Thymus (tissue), 11 donors: ENCODE results near the gene AGAP3. TPM values are rescaled to one million over a fixed set of nuclear protein-coding genes. Genes with fewer than 3 reads are reported as not detected.

ENCODE experiments used
- DNase-seq, 9 donors: peaks; one replicate each; pipeline ENCODE4 v3.0.0-alpha.2; 2013; ENCODE audit warnings: low spot score in 9 of 9, low read depth in 6 of 9, missing footprints in 1 of 9
- H3K27ac ChIP-seq, 2 donors: one replicate each; pipeline ENCODE4 v1.5.1; 2013; ENCODE audit warnings: control low read depth in 1 of 2, low read depth in 1 of 2, low read length in 1 of 2, mild to moderate bottlenecking in 1 of 2, moderate library complexity in 1 of 2
- H3K27me3 ChIP-seq, 2 donors: one replicate each; pipeline ENCODE4 v1.5.1; 2013; ENCODE audit warnings: low read length in 1 of 2; ENCODE audit not compliant: control insufficient read depth in 2 of 2, insufficient read depth in 1 of 2
- H3K36me3 ChIP-seq, 2 donors: one replicate each; pipeline ENCODE4 v1.5.1; 2013; ENCODE audit warnings: low read length in 1 of 2, mild to moderate bottlenecking in 1 of 2, moderate library complexity in 1 of 2; ENCODE audit not compliant: control insufficient read depth in 2 of 2, insufficient read depth in 2 of 2
- H3K4me1 ChIP-seq, 2 donors: one replicate each; pipeline ENCODE4 v1.5.1; 2013; ENCODE audit warnings: low read length in 2 of 2; ENCODE audit not compliant: control insufficient read depth in 2 of 2, insufficient read depth in 2 of 2
- H3K4me3 ChIP-seq, 2 donors: one replicate each; pipeline ENCODE4 v1.5.1; 2013; ENCODE audit warnings: low read length in 2 of 2, control low read depth in 1 of 2, mild to moderate bottlenecking in 1 of 2
- H3K9me3 ChIP-seq, 2 donors: one replicate each; pipeline ENCODE4 v1.5.1; 2013; ENCODE audit warnings: low read length in 1 of 2, mild to moderate bottlenecking in 1 of 2; ENCODE audit not compliant: control insufficient read depth in 2 of 2, insufficient read depth in 1 of 2
- WGBS: extraction: QIAGEN DNeasy Blood & Tissue Kit; methylation state at CpG from one replicate; pipeline ENCODE4 v1.1.7; 2013; 5-methylcytosine and 5-hydroxymethylcytosine counted together
- polyA plus RNA-seq: library from polyadenylated mRNA; stranded (reverse); fragments of 200-250 nt; gene quantifications from one replicate; pipeline ENCODE4 v1.2.3, GENCODE V29; 2013
- total RNA-seq: library from RNA; stranded (reverse); fragments of 120-200 nt; gene quantifications from one replicate; pipeline ENCODE4 v1.2.4, GENCODE V29; 2013
- donor health status: healthy.

AGAP3 gene
- total and polyA plus RNA-seq, 2 donors, result 8.2 to 43.2 TPM

DNA sequence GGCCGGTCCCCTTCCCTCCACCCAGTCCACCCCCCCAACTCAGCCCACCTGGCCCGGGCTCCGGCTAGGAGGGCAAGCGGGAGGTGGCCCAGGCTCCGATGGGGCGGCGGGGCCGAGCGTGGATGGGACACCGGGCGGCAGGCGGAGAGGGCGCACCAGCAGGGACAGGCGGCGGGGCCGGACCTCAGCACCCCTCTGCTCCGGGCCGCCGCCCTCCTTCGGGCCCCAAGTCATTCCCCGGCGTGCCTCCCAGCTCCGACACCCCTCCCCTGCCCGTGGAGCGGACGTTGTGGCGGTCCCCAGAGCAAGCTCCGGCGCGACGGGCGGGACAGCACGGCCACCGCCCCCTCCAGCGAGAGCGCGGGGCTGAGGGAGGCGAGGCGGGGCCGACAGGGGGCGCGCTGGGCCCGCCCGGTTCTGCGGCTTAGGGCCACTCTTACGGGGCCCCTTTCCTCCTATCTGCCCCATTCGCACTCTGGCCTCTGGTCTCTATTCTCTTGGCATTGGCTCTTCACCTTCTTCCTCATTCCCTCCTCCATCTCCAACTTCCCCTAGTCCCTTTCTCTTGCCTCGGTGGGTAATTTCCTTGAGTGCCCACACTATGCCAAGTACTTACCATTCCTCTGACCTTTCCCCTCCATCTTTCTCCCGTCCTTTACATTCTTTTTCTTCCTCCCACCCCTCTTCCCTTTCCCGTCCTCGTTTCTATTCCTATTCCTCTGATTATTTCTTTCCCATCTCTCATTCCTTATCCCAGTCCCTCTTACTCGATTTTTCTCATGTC lies 81.9 kb downstream of the AGAP3 start:
- WGBS, result 2% methylated on average over 52 of the region's 52 CpGs
- no peaks in the 10 kb centered on the region for H3K4me1 ChIP-seq
- peaks cover 60 to 97% of the 10 kb centered on the region in 2 donors for H3K27me3 ChIP-seq
- H3K36me3 ChIP-seq, result no peaks in the 10 kb centered on the region
- peak in 2 of 9 donors; percentile 28 to 35 for DNase-seq
- H3K4me3 ChIP-seq, result peak overlapping the region in 1 of 2 donors; percentile 33
- peaks cover 0 to 10% of the 10 kb centered on the region in 2 donors for H3K9me3 ChIP-seq
- H3K27ac ChIP-seq, result no peak overlapping the region

DNA sequence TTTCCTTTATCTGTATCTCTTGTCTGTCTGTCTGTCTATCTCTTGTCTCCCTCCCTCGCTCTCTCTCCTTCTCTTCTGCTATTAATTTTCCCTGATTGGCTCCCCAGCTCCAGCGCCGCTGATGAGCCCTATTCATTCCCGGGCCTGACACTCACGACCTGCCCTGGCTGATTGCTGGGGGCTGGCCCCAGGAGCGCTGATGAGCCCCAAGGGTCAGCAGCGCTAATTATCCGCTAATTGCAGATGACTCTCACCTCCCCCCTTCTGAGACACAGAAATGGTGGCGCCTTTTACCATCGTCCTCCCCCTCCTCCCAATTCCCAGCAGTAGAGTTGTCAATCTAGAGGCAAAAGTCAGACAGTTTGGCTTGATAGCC lies 82.5 kb downstream of the AGAP3 start:
- no peak for DNase-seq
- Histone ChIP-seq H3K36me3 (no peaks in the 10 kb centered on the region), H3K9me3 (peaks cover 1 to 15% of the 10 kb centered on the region in 2 donors), H3K4me1 (no peaks in the 10 kb centered on the region), H3K4me3 (no peak overlapping the region), H3K27ac (no peak overlapping the region), H3K27me3 (peaks cover 59 to 99% of the 10 kb centered on the region in 2 donors)
- WGBS, result 38% methylated on average over 10 of the region's 10 CpGs

- H3K4me1 ChIP-seq, result no peaks in the 10 kb centered on the region
- WGBS, result 27% methylated on average over 42 of the region's 42 CpGs
- H3K36me3 ChIP-seq, result no peaks in the 10 kb centered on the region
- H3K4me3 ChIP-seq, result no peak overlapping the region
- peaks cover 33 to 91% of the 10 kb centered on the region in 2 donors for H3K27me3 ChIP-seq
- no peak overlapping the region for H3K27ac ChIP-seq
- peak; percentile 11 to 73 (median 56) for DNase-seq
- peaks cover 4 to 32% of the 10 kb centered on the region in 2 donors for H3K9me3 ChIP-seq
Measured at GRCh38 chr7:151172273-151173141, 86.2 kb downstream of the AGAP3 start.

DNA sequence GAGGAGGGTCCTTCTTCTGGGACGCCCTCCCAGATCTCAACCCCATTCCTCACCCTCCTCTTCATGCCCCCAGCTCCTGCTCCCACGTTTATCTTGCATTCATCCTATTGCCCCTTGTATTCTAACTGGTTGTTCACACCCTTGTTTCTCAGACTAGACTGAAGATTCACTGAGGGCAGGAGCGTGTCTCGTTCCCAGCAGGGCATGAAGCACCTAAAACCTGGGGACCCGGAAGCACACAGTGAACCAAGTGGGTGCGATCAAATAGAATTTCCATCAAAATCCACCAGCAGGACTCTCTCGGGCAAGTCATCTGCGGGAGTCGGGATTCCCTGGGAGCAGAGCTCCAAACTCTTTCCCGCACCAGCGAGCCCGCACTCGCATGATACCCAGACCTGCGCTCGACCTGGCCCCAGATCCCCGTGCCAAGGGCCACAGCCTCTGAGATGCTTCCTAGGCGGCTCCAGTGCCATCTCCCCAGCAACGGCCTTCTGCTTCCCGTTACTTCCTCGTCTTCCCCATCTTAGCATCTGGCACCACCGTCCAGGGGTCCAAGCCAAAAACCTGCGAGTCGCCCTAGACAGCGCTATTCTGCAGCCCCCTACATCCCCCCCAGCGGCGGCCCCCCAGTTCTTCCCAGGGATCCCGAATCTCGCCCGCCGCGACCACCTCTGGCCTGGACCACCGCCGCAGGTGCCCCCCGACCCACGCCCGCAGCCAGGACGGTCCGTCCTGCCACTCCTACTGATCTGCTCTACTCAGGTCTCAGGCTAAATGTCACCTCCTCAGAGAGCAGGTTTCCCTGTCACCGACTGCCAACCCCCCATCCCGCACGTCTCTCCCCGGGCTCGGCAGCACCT lies 87.3 kb downstream of the AGAP3 start:
- Histone ChIP-seq H3K4me1 (no peaks in the 10 kb centered on the region), H3K9me3 (peaks cover 4 to 32% of the 10 kb centered on the region in 2 donors), H3K4me3 (no peak overlapping the region), H3K36me3 (no peaks in the 10 kb centered on the region), H3K27me3 (peaks cover 22 to 88% of the 10 kb centered on the region in 2 donors), H3K27ac (no peak overlapping the region)
- WGBS, result 91% methylated on average over 43 of the region's 43 CpGs
- DNase-seq, result no peak

DNA sequence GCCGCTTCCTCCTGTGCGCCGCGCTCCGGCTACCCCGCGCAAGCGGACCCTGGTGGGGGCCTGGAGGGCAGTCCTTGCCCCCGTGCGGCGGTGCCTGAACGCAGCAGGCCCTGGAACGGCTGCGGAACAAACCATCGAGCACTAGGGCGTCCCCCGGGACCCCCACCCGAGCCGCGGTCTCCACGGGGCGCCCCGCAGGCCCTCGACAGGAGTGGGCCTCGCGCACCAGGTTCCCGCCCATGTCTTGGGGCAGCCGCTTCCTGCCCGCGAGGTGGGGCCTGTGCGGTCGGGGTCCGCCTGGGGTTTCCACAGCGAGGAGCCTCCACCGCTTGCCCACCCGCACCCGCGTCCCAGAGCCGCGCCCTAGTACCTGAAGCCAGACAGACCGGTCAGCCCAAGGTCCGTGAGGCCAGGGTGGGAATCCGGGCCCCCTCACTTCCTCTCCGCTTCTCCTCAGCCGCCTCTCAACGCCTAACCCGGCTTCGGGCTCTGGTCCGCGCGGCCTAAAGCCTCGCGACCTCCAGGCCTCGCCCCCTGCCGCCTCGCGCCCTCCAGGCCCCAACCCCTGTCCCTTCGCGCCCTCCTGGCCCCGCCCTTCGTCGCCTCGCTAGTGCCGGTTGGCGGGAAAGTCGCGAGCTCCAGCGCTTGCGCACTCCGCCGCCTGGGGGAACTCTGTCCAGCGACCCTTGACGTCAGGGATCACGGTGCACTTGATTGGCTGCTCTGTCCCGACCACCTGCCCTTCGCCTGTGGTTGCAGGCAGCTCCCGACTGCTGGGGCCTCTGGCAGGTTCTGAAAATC lies 88.2 kb downstream of the AGAP3 start:
- DNase-seq, result peak in 1 of 9 donors; percentile 6
- WGBS, result 69% methylated on average over 77 of the region's 77 CpGs

DNA sequence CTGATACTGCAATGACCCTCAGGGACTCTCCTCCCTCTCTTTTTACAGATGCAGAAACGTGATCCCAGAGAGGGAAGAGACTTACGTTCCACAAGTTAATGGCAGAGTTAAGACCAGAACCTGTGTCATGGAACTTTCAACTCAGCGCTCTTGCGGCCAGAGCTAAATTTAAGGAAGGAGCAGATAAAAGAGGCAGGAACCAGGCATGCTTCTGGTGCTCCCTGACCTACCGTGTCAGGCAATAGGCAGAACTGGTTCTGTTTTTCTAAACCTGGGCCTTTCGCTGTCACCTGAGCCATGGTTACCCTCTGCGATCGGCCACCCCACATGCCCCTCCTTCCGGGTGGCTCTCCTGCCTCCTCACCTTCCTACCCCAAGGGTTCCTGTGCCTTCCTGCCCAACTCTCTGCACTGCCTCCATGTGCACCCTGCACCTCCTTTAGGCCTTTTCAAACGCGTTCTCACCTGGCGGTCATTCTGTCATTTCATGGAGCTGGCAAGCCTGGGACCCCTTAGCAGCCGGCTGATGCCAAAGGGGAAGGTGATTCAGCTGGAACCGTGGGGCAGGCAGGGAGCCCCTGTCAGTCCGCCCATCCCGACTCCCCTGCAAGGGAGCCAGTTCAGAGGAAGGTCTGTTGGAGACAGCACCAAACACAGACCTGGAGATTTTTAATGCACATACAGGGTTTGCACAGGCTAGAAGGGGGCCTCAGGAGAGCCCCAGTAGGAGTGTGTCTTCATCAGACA lies 88.9 kb downstream of the AGAP3 start:
- Histone ChIP-seq H3K27me3 (peaks cover 7 to 80% of the 10 kb centered on the region in 2 donors), H3K4me1 (no peaks in the 10 kb centered on the region), H3K27ac (no peak overlapping the region), H3K9me3 (peaks cover 4 to 32% of the 10 kb centered on the region in 2 donors), H3K4me3 (no peak overlapping the region), H3K36me3 (no peaks in the 10 kb centered on the region)
- DNase-seq, result no peak
- WGBS, result 82% methylated on average over 16 of the region's 16 CpGs

More for the DNA sequence above, 88.2 kb downstream of the AGAP3 start:
- Histone ChIP-seq H3K27ac (no peak overlapping the region), H3K4me3 (no peak overlapping the region), H3K36me3 (no peaks in the 10 kb centered on the region), H3K27me3 (peaks cover 14 to 84% of the 10 kb centered on the region in 2 donors), H3K9me3 (peaks cover 4 to 32% of the 10 kb centered on the region in 2 donors), H3K4me1 (no peaks in the 10 kb centered on the region)

DNA sequence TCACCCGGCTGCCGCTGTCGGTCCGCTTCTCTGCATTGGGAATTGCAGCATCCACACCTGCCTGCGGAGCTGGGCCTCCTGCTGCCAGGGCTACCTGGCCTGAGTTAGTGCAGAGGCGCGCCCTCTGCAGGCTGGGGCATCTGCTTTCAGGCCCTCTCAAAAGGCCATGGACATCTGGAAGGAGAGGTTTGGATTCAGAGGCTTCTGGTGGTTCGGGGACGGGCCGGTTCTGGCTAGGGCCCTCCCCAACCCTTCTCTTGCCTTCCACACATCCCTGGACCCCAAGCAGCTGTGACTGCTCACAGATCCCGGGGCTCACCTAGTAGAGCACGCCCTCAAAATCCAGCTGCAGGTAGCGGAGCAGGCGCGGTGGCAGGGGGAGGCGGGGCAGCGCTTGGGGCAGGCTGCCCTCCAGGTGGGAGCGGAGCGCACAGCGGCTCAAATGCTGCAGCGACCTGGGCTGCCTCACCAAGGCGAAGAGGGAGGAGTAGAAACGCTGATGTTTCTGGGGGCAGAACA lies 89.6 kb downstream of the AGAP3 start:
- Histone ChIP-seq H3K27me3 (peaks cover 7 to 74% of the 10 kb centered on the region in 2 donors), H3K4me1 (no peaks in the 10 kb centered on the region), H3K36me3 (no peaks in the 10 kb centered on the region), H3K27ac (no peak overlapping the region), H3K4me3 (no peak overlapping the region), H3K9me3 (peaks cover 4 to 32% of the 10 kb centered on the region in 2 donors)
- no peak for DNase-seq
- 90% methylated on average over 23 of the region's 23 CpGs for whole genome bisulfite sequencing
